Measurements from ENCODE around the gene CFAP20DC. TPM values are rescaled to one million over a fixed set of nuclear protein-coding genes. Genes with fewer than 3 reads are reported as not detected.

Gene CFAP20DC
- total and polyA plus RNA-seq, 2 of the 4 experiments (the other 2 are of a cell fraction) = 1.2 to 1.6 TPM

- ChIA-PET POLR2A (ENCODE audit: unreplicated experiment) (no interaction called here), CTCF (no interaction called here)
- Histone ChIP-seq H2BK15ac (ENCODE audit: low read depth, low read length) (no peak overlapping the region), H3K9me1 (ENCODE audit: insufficient read depth, low read length) (no peaks in the 10 kb centered on the region), H4K8ac (ENCODE audit: low read depth in 2 of 2, low read length in 2 of 2) (no peak overlapping the region), H2AFZ (replicated peaks; ENCODE audit: low read length, poor library complexity) (no peak overlapping the region), H3K4me2 (ENCODE audit: low read depth, low read length) (no peak overlapping the region), H2BK5ac (ENCODE audit: low read depth, low read length, poor library complexity, severe bottlenecking) (no peak overlapping the region), H3K4ac (ENCODE audit: low read depth, low read length) (no peak overlapping the region), H2AK5ac (ENCODE audit: low read depth, low read length) (no peak overlapping the region), H3K23ac (ENCODE audit: low read depth, low read length) (no peak overlapping the region), H4K91ac (ENCODE audit: insufficient read depth, low read depth, low read length) (no peak overlapping the region), H3K36me3 (ENCODE audit: control insufficient read depth, insufficient read depth, low read length) (no peaks in the 10 kb centered on the region), H2BK120ac (ENCODE audit: low read depth, low read length) (no peak overlapping the region), H3K79me1 (ENCODE audit: low read depth in 1 of 2, low read length in 2 of 2) (no peaks in the 10 kb centered on the region), H2BK20ac (ENCODE audit: low read depth, low read length) (no peak overlapping the region), H3K4me1 (ENCODE audit: control insufficient read depth, insufficient read depth, low read length) (0 out of 2 replicates have a peak, but pooled peaks cover 2% of the 10 kb centered on the region), H3K56ac (ENCODE audit: extremely low read depth, insufficient read depth, low read length) (no peak overlapping the region), H4K20me1 (ENCODE audit: insufficient read depth, low read length) (no peaks in the 10 kb centered on the region), H3K27ac (ENCODE audit: insufficient read depth, low read length) (no peak overlapping the region), H3K18ac (ENCODE audit: low read depth, low read length) (no peak overlapping the region), H3K9ac (ENCODE audit: low read depth, low read length) (no peak overlapping the region), H2AK9ac (replicated peaks; ENCODE audit: low read depth, low read length, poor library complexity) (no peak overlapping the region), H3K4me3 (ENCODE audit: insufficient read depth, low read depth, low read length) (no peak overlapping the region), H3K27me3 (ENCODE audit: control insufficient read depth, insufficient read depth, low read length) (peaks cover 10% of the 10 kb centered on the region), H3K9me3 (ENCODE audit: control insufficient read depth, insufficient read depth, low read length) (no peaks in the 10 kb centered on the region), H4K5ac (ENCODE audit: low read depth, low read length) (no peak overlapping the region), H3K14ac (replicated peaks; ENCODE audit: low read depth, low read length) (no peak overlapping the region)
- in situ Hi-C loops (cut with MboI; ENCODE audit: low sequenced_read_pairs) = no loop called here
- WGBS, 2 experiments (ENCODE audit: extremely low coverage in 2 of 2, insufficient read length in 1 of 2) = no CpG with 5 or more reads among the region's 3 CpGs
- DNase-seq (peak; percentile 20), ATAC-seq (ENCODE audit: low read depth) (no peak)
- intact Hi-C loops (cut with micrococcal nuclease) = no loop called here
- BruUV-seq (replicated peaks) = no TSS peak
- TF ChIP-seq CEBPB (IDR thresholded peaks at IDR 0.05; ENCODE audit: low read depth, low read length) (peak; percentile 96), MAFK (IDR thresholded peaks at IDR 0.05; ENCODE audit: low read depth, low read length) (no peak), BHLHE40 (IDR thresholded peaks at IDR 0.05; ENCODE audit: low read depth, low read length) (no peak)
- dilution Hi-C loops (cut with HindIII; ENCODE audit: low sequenced_read_pairs, unreplicated experiment) = no loop called here
Measured at GRCh38 chr3:58723173-58723572, 326.7 kb downstream of the CFAP20DC start.
